ENCODE measurements around the gene CELF1.

The CELF1 gene

GRCh38 chr11:47507563-47508239 is 45.2 kb downstream of the CELF1 start:
- DNase-seq: no peak

- DNase-seq: no peak
Measured at GRCh38 chr11:47506795-47507562, 46.0 kb downstream of the CELF1 start.

GRCh38 chr11:47506373-47506772 is 46.6 kb downstream of the CELF1 start:
- DNase-seq: no peak

- no peak for DNase-seq
Measured at GRCh38 chr11:47504910-47505309, 48.0 kb downstream of the CELF1 start.

GRCh38 chr11:47503227-47503626 is 49.7 kb downstream of the CELF1 start:
- no peak for DNase-seq

- DNase-seq: no peak
Measured at GRCh38 chr11:47502767-47503166, 50.2 kb downstream of the CELF1 start.

GRCh38 chr11:47501101-47501500 is 51.8 kb downstream of the CELF1 start:
- DNase-seq: no peak

- no peak for DNase-seq
Measured at GRCh38 chr11:47500121-47500520, 52.8 kb downstream of the CELF1 start.

- peak; percentile 63 for DNase-seq
Measured at GRCh38 chr11:47499614-47500013, 53.3 kb downstream of the CELF1 start.

- DNase-seq: no peak
Measured at GRCh38 chr11:47499161-47499560, 53.8 kb downstream of the CELF1 start.

- no peak for DNase-seq
Measured at GRCh38 chr11:47498584-47499152, 54.3 kb downstream of the CELF1 start.

- no peak for DNase-seq
Measured at GRCh38 chr11:47498149-47498548, 54.8 kb downstream of the CELF1 start.

- DNase-seq: no peak
Measured at GRCh38 chr11:47496808-47497207, 56.1 kb downstream of the CELF1 start.

GRCh38 chr11:47495856-47496217 is 57.1 kb downstream of the CELF1 start:
- no peak for DNase-seq

GRCh38 chr11:47495011-47495855 is 57.7 kb downstream of the CELF1 start:
- DNase-seq: no peak

GRCh38 chr11:47489395-47489755 is 63.6 kb downstream of the CELF1 start:
- no peak for DNase-seq

GRCh38 chr11:47488674-47489394 is 64.1 kb downstream of the CELF1 start:
- DNase-seq: no peak

GRCh38 chr11:47488111-47488510 is 64.8 kb downstream of the CELF1 start:
- no peak for DNase-seq

GRCh38 chr11:47487421-47487820 is 65.5 kb downstream of the CELF1 start:
- no peak for DNase-seq

GRCh38 chr11:47485107-47485506 is 67.8 kb downstream of the CELF1 start:
- DNase-seq: no peak

GRCh38 chr11:47483457-47483856 is 69.5 kb downstream of the CELF1 start:
- no peak for DNase-seq

- DNase-seq: no peak
Measured at GRCh38 chr11:47480762-47481161, 72.2 kb downstream of the CELF1 start.

Data from retina (tissue), 1 donor.